Left cardiac atrium (tissue), 4 donors: ENCODE results near the gene KRTAP10-5. TPM values are rescaled to one million over a fixed set of nuclear protein-coding genes. Genes with fewer than 3 reads are reported as not detected.
"Not testable (repeated sequence)": the region's sequence is repeated elsewhere in the genome, so short reads cannot be mapped to it uniquely, and the experiment has no call there.

Experiments used
- ATAC-seq, 2 donors: fragments of 200-7000 bp; cut with Tn5 transposase; one replicate each; pipeline ENCODE4 v1.9.1; 2020; ENCODE audit warnings: mild to moderate bottlenecking in 2 of 2, moderate library complexity in 2 of 2
- DNase-seq: peaks from one replicate; pipeline ENCODE4 v3.0.0-alpha.2; 2020
- intact Hi-C, 2 donors: fragments of 100-400 bp; cut with DNase I; formaldehyde crosslinking; loops; one replicate each; pipeline versions ENCODE4 v1.14.1 to v1.15.1; 2022 to 2023
- total RNA-seq, 2 donors: library from RNA; stranded (reverse); fragmentation: NEBNext Ultra II Directional; extraction: Animal tissue kit (Norgen Biotek cat#: 25700); gene quantifications; one replicate each; pipeline ENCODE4 v1.2.1, GENCODE V29; 2021
- donor health status: DM: no; HTN: yes; CAD: no.
- donor health status: DM: no; HTN: yes; CAD: no; lungs with severe emphysema.
- donor health status: DM: yes; HTN: yes; CAD: no.
- donor health status: Dilated cardiomyopathy.

Gene KRTAP10-5
- total RNA-seq, 2 donors from 2014 or later: not detected

GRCh38 chr21:44556879-44557278 lies 23.5 kb downstream of the KRTAP10-5 start:
- ATAC-seq: no peak
- intact Hi-C loops: no loop called here
- DNase-seq: no peak

DNA sequence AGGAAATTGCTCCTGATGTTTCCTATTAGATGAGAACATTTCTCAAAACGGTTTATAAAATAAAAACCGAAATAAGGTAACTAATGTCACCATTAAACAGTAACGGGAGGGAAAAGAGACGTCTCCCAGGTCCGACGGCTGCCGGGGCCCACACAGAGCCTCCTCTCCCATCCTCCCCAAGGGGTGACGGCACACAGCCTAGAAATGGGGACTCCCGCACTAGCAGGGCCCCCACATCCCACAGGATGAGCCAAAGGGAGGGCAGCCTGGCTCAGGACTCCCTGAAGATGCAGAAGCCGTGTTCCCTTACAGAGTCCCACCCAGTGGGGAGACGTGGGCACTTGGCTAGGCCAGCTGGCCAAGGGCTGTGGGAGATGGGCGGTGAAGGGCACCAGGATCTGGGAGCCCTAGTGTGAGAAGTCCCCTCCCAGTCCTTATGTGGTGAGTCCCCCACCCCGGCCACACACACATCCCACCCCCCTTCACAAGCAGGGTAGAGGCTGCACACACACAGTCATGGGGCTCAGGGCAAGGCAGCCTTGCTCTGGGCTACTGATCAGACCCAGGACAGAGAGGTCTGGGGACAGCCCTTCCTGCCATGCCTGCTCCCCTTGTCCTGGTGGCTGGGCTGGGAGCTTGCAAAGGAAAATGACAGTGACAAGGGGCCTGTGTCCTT lies 25.1 kb downstream of the KRTAP10-5 start:
- ATAC-seq (no peak), DNase-seq (no peak)
- intact Hi-C loops: no loop called here

- no peak for ATAC-seq
Observed at GRCh38 chr21:44552681-44553080, 27.7 kb downstream of the KRTAP10-5 start.

GRCh38 chr21:44552136-44552535 lies 28.3 kb downstream of the KRTAP10-5 start:
- no peak for ATAC-seq
- DNase-seq: no peak
- intact Hi-C loops: no loop called here

More at GRCh38 chr21:44552681-44553080, 27.7 kb downstream of the KRTAP10-5 start:
- DNase-seq: no peak
- intact Hi-C loops: no loop called here

DNA sequence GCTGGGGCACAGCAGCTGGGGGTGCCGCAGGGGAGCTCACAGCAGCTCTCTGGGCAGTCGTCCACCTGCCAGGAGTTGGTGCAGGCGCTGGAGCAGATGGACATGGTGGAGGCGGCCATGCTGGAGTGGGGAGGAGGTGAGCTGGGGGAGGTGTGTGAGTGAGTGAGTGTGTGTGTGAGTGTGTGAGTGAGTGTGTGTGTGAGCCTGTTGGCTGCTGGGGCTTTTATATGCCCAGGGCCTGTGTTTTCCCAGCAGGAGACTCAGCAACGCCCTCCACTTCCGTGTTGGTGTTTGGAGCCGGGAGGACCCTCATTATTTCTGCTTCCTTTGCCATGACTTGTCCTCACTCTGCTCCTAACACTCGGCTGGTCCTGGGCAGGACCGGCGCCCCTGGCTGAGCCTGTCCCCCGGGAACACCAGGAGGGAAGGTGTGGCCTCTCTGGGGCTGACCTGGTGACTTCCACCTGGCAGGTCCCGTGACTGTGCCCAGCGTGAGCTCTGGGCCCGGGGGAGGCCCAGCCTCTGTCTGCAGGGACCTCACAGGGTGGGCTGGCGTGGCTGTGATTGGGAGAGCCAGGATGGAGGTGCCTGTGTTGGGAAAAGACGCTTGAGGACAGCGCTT lies 29.0 kb downstream of the KRTAP10-5 start, which contains the start of gene KRTAP10-2:
Gene KRTAP10-2, minus strand, starts transcription at position 166 of the 622 bp plus-strand sequence. Its CDS starts 47 bp downstream, at position 119.
- ATAC-seq (no peak), DNase-seq (no peak)
- intact Hi-C loops: no loop called here

DNA sequence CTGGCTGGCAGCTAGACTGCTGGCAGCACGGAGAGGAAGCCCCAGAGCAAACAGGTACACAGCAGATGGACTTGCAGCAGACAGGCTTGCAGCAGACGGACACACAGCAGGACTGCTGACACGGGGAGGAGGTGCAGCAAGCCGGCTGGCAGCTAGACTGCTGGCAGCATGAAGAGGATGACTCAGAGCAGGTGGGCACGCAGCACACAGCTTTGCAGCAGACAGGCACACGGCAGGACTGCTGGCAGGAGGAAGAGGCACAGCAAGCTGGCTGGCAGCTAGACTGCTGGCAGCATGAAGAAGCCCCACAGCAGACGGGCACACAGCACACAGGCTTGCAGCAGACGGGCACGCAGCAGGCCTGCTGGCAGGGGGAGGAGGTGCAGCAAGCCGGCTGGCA lies 29.6 kb downstream of the KRTAP10-5 start:
- DNase-seq: no peak
- intact Hi-C loops: no loop called here
- no peak for ATAC-seq

GRCh38 chr21:44550285-44550684 lies 30.1 kb downstream of the KRTAP10-5 start:
- peak in 1 of 2 donors; percentile 14 for ATAC-seq
- DNase-seq, intact Hi-C loops: not testable (repeated sequence)

DNA sequence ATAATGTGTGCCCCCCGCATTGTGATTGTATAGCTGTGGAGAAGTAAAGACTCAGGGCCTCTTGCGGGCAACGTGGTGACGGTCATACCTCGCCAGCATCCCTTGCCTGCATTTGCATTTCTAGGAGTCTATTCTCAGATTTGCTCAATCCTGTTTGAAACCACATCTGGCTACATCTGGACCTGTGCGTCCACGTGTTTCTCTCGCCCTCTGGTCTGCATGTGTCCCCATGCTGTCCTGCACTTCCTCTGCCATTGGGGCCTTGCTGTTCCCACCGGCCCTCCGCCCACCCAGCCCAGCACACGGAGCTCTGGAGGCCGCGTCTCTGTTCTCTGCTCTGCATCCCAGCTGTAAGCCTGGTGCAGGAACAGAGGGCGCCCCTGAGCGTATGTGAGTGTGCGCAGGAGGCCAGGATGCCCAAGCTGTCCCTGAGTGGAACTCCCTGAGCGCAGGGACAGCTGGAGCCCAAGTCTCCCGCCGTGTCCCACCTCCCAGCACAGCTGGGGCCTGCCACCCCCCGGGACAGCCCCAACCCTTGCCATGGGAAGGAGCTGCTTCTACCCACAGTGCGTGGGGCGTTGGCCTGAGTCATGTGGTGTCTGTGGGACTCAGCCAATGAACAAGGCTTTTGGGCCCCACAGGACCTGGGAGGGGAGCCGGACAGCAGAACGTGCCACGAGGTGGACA lies 30.7 kb downstream of the KRTAP10-5 start:
- ATAC-seq: peak in 1 of 2 donors; percentile 25

DNA sequence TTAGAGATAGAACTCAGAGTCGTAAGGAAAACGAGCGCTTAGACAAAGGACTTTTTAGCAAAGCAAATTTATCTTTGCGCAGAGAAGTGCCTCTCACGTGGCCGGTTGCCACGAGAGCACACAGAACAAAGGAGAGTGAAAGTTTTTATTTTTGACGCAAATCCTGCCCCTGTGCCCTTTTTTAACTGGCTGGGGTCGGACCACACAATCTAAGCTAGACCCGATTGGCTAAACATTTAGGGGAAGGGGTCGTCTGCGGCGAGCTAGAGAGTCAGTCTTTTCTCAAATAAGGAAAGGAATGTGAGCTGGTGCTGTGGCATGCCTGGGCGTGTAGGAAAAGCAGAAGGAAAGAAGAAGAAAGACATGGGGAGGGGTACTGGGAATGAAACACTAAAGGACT lies 31.5 kb downstream of the KRTAP10-5 start:
- ATAC-seq (no peak), DNase-seq (no peak)
- intact Hi-C loops: no loop called here

More for the DNA sequence above, 30.7 kb downstream of the KRTAP10-5 start:
- intact Hi-C loops: no loop called here
- DNase-seq: no peak

GRCh38 chr21:44548381-44548780 lies 32.0 kb downstream of the KRTAP10-5 start:
- intact Hi-C loops: no loop called here
- DNase-seq: no peak
- no peak for ATAC-seq

DNA sequence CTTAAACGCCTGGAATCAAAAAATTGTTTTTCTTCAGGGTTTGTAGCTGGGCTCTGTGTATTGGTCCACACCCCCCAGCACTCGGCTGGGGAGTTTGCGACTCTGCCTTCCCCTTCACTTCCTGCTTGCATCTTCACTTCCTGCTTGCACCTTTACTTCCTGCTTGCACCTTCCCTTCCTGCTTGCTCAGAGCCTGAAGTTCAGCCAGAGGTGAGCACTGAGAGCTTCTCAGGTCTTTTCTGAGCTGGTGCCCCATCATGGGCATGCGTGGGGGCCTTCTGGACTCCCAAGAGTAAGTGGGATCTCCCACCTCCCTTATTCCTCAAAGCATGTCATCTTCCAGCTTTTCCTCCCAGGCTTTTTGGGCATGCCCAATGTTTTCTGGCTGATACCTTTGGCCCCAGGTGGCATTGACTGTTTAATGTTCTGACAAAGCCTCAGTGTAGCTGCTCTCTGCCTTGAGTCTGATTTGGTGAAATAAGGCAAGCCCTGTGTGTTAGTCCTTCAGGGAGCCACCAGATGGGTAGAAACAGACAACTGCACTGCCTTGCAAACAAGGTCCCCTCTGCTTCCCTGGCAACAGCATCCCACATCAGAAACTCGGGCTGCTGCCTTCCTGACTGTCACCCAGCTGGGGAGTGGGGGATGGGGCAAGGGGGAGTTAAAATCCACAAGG lies 32.6 kb downstream of the KRTAP10-5 start:
- ATAC-seq (no peak), DNase-seq (no peak)
- intact Hi-C loops: no loop called here

DNA sequence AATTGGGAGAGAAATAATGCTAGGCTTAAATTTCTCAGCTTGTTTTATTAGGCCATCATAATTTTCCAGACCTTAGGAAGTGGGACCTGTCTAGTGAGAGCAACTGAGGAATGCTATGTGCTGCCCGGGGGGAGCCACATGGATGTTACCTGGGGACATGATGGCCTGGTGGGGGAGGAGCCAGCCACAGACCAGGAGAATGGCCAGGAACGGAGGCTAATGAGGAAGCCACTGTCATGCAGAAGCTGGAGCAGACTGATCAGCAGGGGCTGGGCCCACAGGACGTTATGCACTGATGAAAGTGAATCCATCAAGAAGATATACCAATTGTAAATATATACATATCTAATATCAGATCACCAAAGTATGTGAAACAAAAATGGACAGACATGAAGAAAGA lies 35.8 kb downstream of the KRTAP10-5 start:
- ATAC-seq: no peak
- no peak for DNase-seq
- intact Hi-C loops: no loop called here

- intact Hi-C loops: no loop called here
- DNase-seq (no peak), ATAC-seq (no peak)
Observed at GRCh38 chr21:44542716-44543115, 37.7 kb downstream of the KRTAP10-5 start.

GRCh38 chr21:44540741-44541288 lies 39.6 kb downstream of the KRTAP10-5 start:
- DNase-seq: no peak
- ATAC-seq: no peak
- intact Hi-C loops: no loop called here

DNA sequence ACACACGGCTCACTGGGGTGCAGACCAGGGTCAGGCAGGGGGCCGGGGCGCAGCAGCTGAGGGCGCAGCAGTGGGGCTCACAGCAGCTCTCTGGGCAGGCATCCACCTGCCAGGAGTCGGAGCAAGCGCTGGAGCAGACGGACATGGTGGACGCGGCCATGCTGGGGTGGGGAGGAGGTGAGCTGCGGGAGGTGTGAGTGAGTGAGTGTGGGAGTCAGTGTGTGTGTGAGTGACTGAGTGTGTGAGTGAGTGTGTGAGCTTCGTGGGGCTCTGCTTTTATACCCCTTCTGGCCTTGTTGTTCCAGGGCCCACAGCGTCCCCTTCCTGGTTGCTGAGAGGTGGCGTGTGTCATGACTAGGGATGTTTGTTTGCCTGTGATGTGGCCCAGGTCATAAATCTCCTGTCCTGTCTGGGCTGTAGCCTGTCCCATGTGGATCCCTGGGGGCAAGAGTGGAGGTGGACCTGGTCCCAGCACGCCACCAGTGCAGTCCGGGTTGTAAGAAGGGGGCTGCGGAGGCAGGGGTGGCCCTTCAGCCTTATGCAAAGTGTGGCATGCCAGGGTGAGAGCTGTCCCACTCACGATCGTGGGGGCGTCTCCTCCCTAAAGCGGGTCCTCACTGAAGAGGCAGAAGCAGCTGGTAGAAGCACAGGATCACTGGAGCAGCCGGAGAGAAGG lies 40.3 kb downstream of the KRTAP10-5 start, which contains the start of gene KRTAP10-1:
Gene KRTAP10-1, minus strand, starts transcription at position 205 of the 676 bp plus-strand sequence. Its CDS starts 45 bp downstream, at position 160.
- no peak for DNase-seq
- ATAC-seq: no peak
- intact Hi-C loops: no loop called here

- no peak for ATAC-seq
- no peak for DNase-seq
- intact Hi-C loops: no loop called here
Observed at GRCh38 chr21:44539046-44539445, 41.4 kb downstream of the KRTAP10-5 start.

GRCh38 chr21:44537930-44538911 lies 42.2 kb downstream of the KRTAP10-5 start:
- ATAC-seq (no peak), DNase-seq (no peak)
- intact Hi-C loops: no loop called here

DNA sequence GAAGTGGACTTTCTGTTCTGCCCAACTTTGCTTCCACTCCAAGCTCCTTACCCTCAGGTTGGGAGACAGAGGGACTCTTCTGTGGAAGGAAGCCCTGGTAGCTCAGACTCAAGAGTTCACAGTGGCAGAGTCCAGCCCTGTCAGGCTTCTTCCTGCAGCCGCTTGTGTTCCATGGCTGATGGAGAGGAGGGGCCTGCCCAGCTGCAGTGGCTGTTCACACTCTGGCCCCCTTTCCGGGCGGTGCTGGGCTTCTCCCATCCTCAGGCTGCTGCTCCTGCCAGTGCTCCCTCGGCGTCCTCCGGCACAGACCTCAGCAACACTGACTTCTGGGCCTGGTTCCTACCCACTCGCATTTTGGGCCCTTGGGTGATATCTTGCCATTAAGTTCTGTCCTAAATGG lies 44.4 kb downstream of the KRTAP10-5 start:
- intact Hi-C loops: no loop called here
- DNase-seq (no peak), ATAC-seq (no peak)
